ENCODE results near the gene GGT6. TPM values are rescaled to one million over a fixed set of nuclear protein-coding genes. Genes with fewer than 3 reads are reported as not detected.
"Not testable (repeated sequence)": the region's sequence is repeated elsewhere in the genome, so short reads cannot be mapped to it uniquely, and the experiment has no call there.

GGT6 gene
- total RNA-seq, result not detected

- no peak within 1 kb of the TSS for H3K27ac Mint-ChIP-seq
- DNase-seq (no peak), ATAC-seq (no peak)
- no peaks in the 10 kb centered on the region for H3K9me3 Mint-ChIP-seq (ENCODE audit: low read depth)
- H3K36me3 Mint-ChIP-seq, result no peaks in the 10 kb centered on the region
- CTCF ChIA-PET, result interaction anchor here (1.2 kb wide), 1 partner anchor 139 kb away, joined by 3 read pairs; no protein-coding TSS in a partner anchor
- H3K4me1 Mint-ChIP-seq, result peaks cover 43% of the 10 kb centered on the region
- no peak within 1 kb of the TSS for H3K4me3 Mint-ChIP-seq
- H3K27me3 Mint-ChIP-seq, result no peaks in the 10 kb centered on the region
These were observed at the start of gene GGT6 for GRCh38 chr17:4560421-4560820. Gene GGT6, minus strand, starts transcription at chr17:4560577. Its CDS starts 56 bp downstream, at chr17:4560521.

- CTCF ChIA-PET, result interaction anchor here (1.6 kb wide), 1 partner anchor 43 kb away, joined by 7 read pairs; no protein-coding TSS in a partner anchor
- ATAC-seq, result no peak
These were observed 49.8 kb upstream of the GGT6 start for GRCh38 chr17:4610162-4610561.

GRCh38 chr17:4609761-4610160, 49.4 kb upstream of the GGT6 start:
- no peak for DNase-seq

More at GRCh38 chr17:4610162-4610561, 49.8 kb upstream of the GGT6 start:
- H3K27me3 Mint-ChIP-seq, result peaks cover 48% of the 10 kb centered on the region
- peaks cover 3% of the 10 kb centered on the region for H3K4me1 Mint-ChIP-seq
- no peak for DNase-seq
- H3K27ac Mint-ChIP-seq, result no peak overlapping the region
- no peak overlapping the region for H3K4me3 Mint-ChIP-seq
- no peaks in the 10 kb centered on the region for H3K9me3 Mint-ChIP-seq (ENCODE audit: low read depth)
- no peaks in the 10 kb centered on the region for H3K36me3 Mint-ChIP-seq

GRCh38 chr17:4607773-4608187, 47.4 kb upstream of the GGT6 start:
- H3K27ac Mint-ChIP-seq, result no peak overlapping the region
- DNase-seq, result no peak
- CTCF ChIA-PET, result no interaction called here

More at GRCh38 chr17:4609761-4610160, 49.4 kb upstream of the GGT6 start:
- peaks cover 48% of the 10 kb centered on the region for H3K27me3 Mint-ChIP-seq
- no peak overlapping the region for H3K4me3 Mint-ChIP-seq
- H3K4me1 Mint-ChIP-seq, result peaks cover 3% of the 10 kb centered on the region
- no peaks in the 10 kb centered on the region for H3K9me3 Mint-ChIP-seq (ENCODE audit: low read depth)
- CTCF ChIA-PET, result interaction anchor here (1.6 kb wide), 1 partner anchor 43 kb away, joined by 7 read pairs; no protein-coding TSS in a partner anchor
- H3K27ac Mint-ChIP-seq, result no peak overlapping the region
- no peaks in the 10 kb centered on the region for H3K36me3 Mint-ChIP-seq
- no peak for ATAC-seq

GRCh38 chr17:4607261-4607741, 46.9 kb upstream of the GGT6 start:
- H3K27ac Mint-ChIP-seq, result no peak overlapping the region
- peaks cover 3% of the 10 kb centered on the region for H3K4me1 Mint-ChIP-seq
- CTCF ChIA-PET, result no interaction called here
- ATAC-seq (no peak), DNase-seq (no peak)
- no peaks in the 10 kb centered on the region for H3K36me3 Mint-ChIP-seq
- H3K4me3 Mint-ChIP-seq, result no peak overlapping the region
- no peaks in the 10 kb centered on the region for H3K9me3 Mint-ChIP-seq (ENCODE audit: low read depth)
- H3K27me3 Mint-ChIP-seq, result peaks cover 48% of the 10 kb centered on the region

More at GRCh38 chr17:4607773-4608187, 47.4 kb upstream of the GGT6 start:
- H3K9me3 Mint-ChIP-seq (ENCODE audit: low read depth), result no peaks in the 10 kb centered on the region
- no peak overlapping the region for H3K4me3 Mint-ChIP-seq
- H3K4me1 Mint-ChIP-seq, result peaks cover 3% of the 10 kb centered on the region
- no peaks in the 10 kb centered on the region for H3K36me3 Mint-ChIP-seq
- H3K27me3 Mint-ChIP-seq, result peaks cover 50% of the 10 kb centered on the region
- ATAC-seq, result no peak

- ATAC-seq, result peak; percentile 42
These were observed 45.4 kb upstream of the GGT6 start for GRCh38 chr17:4605826-4606225.

GRCh38 chr17:4604736-4605135, 44.4 kb upstream of the GGT6 start:
- H3K4me3 Mint-ChIP-seq; H3K36me3 Mint-ChIP-seq; H3K4me1 Mint-ChIP-seq; DNase-seq; H3K9me3 Mint-ChIP-seq (ENCODE audit: low read depth); H3K27ac Mint-ChIP-seq; CTCF ChIA-PET; ATAC-seq: not testable (repeated sequence)
- H3K27me3 Mint-ChIP-seq, result peaks cover 37% of the 10 kb centered on the region

More at GRCh38 chr17:4605826-4606225, 45.4 kb upstream of the GGT6 start:
- Mint-ChIP-seq H3K4me3 (no peak overlapping the region), H3K4me1 (peaks cover 3% of the 10 kb centered on the region), H3K27ac (no peak overlapping the region), H3K27me3 (peaks cover 43% of the 10 kb centered on the region), H3K36me3 (no peaks in the 10 kb centered on the region), H3K9me3 (ENCODE audit: low read depth) (no peaks in the 10 kb centered on the region)
- no peak for DNase-seq
- CTCF ChIA-PET, result interaction anchor here (0.6 kb wide), 1 partner anchor 1449 kb away, joined by 3 read pairs; no protein-coding TSS in a partner anchor

- Mint-ChIP-seq H3K27me3 (peaks cover 32% of the 10 kb centered on the region), H3K4me3 (no peak overlapping the region), H3K36me3 (no peaks in the 10 kb centered on the region), H3K27ac (no peak overlapping the region), H3K4me1 (peaks cover 3% of the 10 kb centered on the region), H3K9me3 (ENCODE audit: low read depth) (no peaks in the 10 kb centered on the region)
- ATAC-seq (no peak), DNase-seq (no peak)
- CTCF ChIA-PET, result no interaction called here
These were observed 43.8 kb upstream of the GGT6 start for GRCh38 chr17:4604111-4604644.

- no peaks in the 10 kb centered on the region for H3K9me3 Mint-ChIP-seq (ENCODE audit: low read depth)
- ATAC-seq, result no peak
- H3K27me3 Mint-ChIP-seq, result peaks cover 14% of the 10 kb centered on the region
- DNase-seq, result no peak
- H3K4me3 Mint-ChIP-seq, result no peak overlapping the region
- H3K4me1 Mint-ChIP-seq, result peaks cover 3% of the 10 kb centered on the region
- no peak overlapping the region for H3K27ac Mint-ChIP-seq
- CTCF ChIA-PET, result no interaction called here
- H3K36me3 Mint-ChIP-seq, result no peaks in the 10 kb centered on the region
These were observed 41.7 kb upstream of the GGT6 start for GRCh38 chr17:4602041-4602440.

- Mint-ChIP-seq H3K27ac (no peak overlapping the region), H3K4me1 (peaks cover 3% of the 10 kb centered on the region), H3K9me3 (ENCODE audit: low read depth) (no peaks in the 10 kb centered on the region), H3K4me3 (no peak overlapping the region), H3K36me3 (no peaks in the 10 kb centered on the region), H3K27me3 (peaks cover 12% of the 10 kb centered on the region)
- ATAC-seq (no peak), DNase-seq (no peak)
- CTCF ChIA-PET, result no interaction called here
These were observed 40.9 kb upstream of the GGT6 start for GRCh38 chr17:4601326-4601725.

- Mint-ChIP-seq H3K4me3 (no peak overlapping the region), H3K9me3 (ENCODE audit: low read depth) (no peaks in the 10 kb centered on the region), H3K36me3 (no peaks in the 10 kb centered on the region), H3K27ac (no peak overlapping the region), H3K4me1 (no peaks in the 10 kb centered on the region), H3K27me3 (peaks cover 12% of the 10 kb centered on the region)
- ATAC-seq (no peak), DNase-seq (no peak)
- CTCF ChIA-PET, result no interaction called here
These were observed 40.2 kb upstream of the GGT6 start for GRCh38 chr17:4600563-4600962.

GRCh38 chr17:4599505-4600281, 39.3 kb upstream of the GGT6 start:
- Mint-ChIP-seq H3K4me1 (peaks cover 4% of the 10 kb centered on the region), H3K4me3 (no peak overlapping the region), H3K27ac (no peak overlapping the region), H3K9me3 (ENCODE audit: low read depth) (no peaks in the 10 kb centered on the region), H3K27me3 (peaks cover 13% of the 10 kb centered on the region), H3K36me3 (no peaks in the 10 kb centered on the region)
- CTCF ChIA-PET, result interaction anchor here (1.1 kb wide), 1 partner anchor 33 kb away, joined by 3 read pairs; no protein-coding TSS in a partner anchor
- DNase-seq (no peak), ATAC-seq (no peak)

- CTCF ChIA-PET, result interaction anchor here (1.1 kb wide), 1 partner anchor 32 kb away, joined by 3 read pairs; no protein-coding TSS in a partner anchor
- no peak overlapping the region for H3K4me3 Mint-ChIP-seq
- H3K27ac Mint-ChIP-seq, result no peak overlapping the region
- no peak for DNase-seq
- H3K27me3 Mint-ChIP-seq, result peaks cover 11% of the 10 kb centered on the region
- H3K9me3 Mint-ChIP-seq (ENCODE audit: low read depth), result no peaks in the 10 kb centered on the region
- H3K36me3 Mint-ChIP-seq, result no peaks in the 10 kb centered on the region
- H3K4me1 Mint-ChIP-seq, result peaks cover 4% of the 10 kb centered on the region
- no peak for ATAC-seq
These were observed 38.6 kb upstream of the GGT6 start for GRCh38 chr17:4598776-4599504.

Data from activated CD8-positive, alpha-beta memory T cell treated with anti-CD3 and anti-CD28 coated beads, Interleukin-2, amount 10 ng/mL, durations not matched to agents 7 days and 5 days (primary cell).